ENCODE data around the gene POLR2B.

DNA sequence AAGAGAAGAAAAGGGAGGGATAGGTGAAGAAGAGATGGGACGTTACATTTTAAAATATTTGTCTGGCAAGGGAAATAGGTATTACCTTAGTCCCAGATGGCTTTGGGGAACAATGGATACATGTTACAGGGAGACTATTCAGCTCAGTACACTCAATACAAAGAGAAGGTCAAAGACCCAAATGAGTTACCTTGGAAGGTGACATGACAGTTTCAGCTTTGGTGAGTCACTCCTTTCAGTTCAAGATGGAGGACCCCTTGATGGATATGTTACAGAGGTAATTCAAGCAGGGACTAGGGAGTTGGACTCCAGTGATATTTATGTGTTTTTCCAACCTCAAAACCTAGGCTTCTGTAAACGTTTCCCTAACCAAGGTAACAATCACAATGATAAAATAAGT, 6.3 kb upstream of the POLR2B start:
- TF ChIP-seq, protein P1, sequence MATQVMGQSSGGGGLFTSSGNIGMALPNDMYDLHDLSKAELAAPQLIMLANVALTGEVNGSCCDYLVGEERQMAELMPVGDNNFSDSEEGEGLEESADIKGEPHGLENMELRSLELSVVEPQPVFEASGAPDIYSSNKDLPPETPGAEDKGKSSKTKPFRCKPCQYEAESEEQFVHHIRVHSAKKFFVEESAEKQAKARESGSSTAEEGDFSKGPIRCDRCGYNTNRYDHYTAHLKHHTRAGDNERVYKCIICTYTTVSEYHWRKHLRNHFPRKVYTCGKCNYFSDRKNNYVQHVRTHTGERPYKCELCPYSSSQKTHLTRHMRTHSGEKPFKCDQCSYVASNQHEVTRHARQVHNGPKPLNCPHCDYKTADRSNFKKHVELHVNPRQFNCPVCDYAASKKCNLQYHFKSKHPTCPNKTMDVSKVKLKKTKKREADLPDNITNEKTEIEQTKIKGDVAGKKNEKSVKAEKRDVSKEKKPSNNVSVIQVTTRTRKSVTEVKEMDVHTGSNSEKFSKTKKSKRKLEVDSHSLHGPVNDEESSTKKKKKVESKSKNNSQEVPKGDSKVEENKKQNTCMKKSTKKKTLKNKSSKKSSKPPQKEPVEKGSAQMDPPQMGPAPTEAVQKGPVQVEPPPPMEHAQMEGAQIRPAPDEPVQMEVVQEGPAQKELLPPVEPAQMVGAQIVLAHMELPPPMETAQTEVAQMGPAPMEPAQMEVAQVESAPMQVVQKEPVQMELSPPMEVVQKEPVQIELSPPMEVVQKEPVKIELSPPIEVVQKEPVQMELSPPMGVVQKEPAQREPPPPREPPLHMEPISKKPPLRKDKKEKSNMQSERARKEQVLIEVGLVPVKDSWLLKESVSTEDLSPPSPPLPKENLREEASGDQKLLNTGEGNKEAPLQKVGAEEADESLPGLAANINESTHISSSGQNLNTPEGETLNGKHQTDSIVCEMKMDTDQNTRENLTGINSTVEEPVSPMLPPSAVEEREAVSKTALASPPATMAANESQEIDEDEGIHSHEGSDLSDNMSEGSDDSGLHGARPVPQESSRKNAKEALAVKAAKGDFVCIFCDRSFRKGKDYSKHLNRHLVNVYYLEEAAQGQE (IDR thresholded peaks at IDR 0.05; ENCODE audit: insufficient read depth in 1 of 2, low read depth in 2 of 2, low read length in 2 of 2) = no peak
- TF ChIP-seq POLR2AphosphoS5 (IDR thresholded peaks at IDR 0.05; ENCODE audit: low read depth, low read length) = no peak
- no peak for TF ChIP-seq TAF1 (IDR thresholded peaks at IDR 0.05; ENCODE audit: borderline replicate concordance, insufficient read depth, low read length)
- TF ChIP-seq SIN3A (IDR thresholded peaks at IDR 0.05; ENCODE audit: borderline replicate concordance, insufficient read depth, low read length) = no peak
- no peak for TF ChIP-seq FOXP2 (optimal IDR thresholded peaks at IDR 0.05; ENCODE audit: borderline replicate concordance, extremely low read depth, extremely low read length, insufficient read depth)

All from PFSK-1 (cell line).